ENCODE data around the gene TAS2R43. TPM values are rescaled to one million over a fixed set of nuclear protein-coding genes. Genes with fewer than 3 reads are reported as not detected.
"Not testable (repeated sequence)": the region's sequence is repeated elsewhere in the genome, so short reads cannot be mapped to it uniquely, and the experiment has no call there.

The TAS2R43 gene
- total RNA-seq, 2 donors from 2014 or later = 4.9 to 8.6 TPM

GRCh38 chr12:11130999-11131398 is 38.9 kb upstream of the TAS2R43 start:
- intact Hi-C loops (cut with DNase I) = no loop called here
- TF ChIP-seq, protein P1, sequence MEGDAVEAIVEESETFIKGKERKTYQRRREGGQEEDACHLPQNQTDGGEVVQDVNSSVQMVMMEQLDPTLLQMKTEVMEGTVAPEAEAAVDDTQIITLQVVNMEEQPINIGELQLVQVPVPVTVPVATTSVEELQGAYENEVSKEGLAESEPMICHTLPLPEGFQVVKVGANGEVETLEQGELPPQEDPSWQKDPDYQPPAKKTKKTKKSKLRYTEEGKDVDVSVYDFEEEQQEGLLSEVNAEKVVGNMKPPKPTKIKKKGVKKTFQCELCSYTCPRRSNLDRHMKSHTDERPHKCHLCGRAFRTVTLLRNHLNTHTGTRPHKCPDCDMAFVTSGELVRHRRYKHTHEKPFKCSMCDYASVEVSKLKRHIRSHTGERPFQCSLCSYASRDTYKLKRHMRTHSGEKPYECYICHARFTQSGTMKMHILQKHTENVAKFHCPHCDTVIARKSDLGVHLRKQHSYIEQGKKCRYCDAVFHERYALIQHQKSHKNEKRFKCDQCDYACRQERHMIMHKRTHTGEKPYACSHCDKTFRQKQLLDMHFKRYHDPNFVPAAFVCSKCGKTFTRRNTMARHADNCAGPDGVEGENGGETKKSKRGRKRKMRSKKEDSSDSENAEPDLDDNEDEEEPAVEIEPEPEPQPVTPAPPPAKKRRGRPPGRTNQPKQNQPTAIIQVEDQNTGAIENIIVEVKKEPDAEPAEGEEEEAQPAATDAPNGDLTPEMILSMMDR (IDR thresholded peaks at IDR 0.05) = no peak
- TF ChIP-seq POLR2A (IDR thresholded peaks at IDR 0.05) = no peak
- H3K4me1 ChIP-seq = no peaks in the 10 kb centered on the region
- no peaks in the 10 kb centered on the region for H3K27me3 ChIP-seq
- H3K9me3 ChIP-seq = no peaks in the 10 kb centered on the region
- H3K4me3 ChIP-seq = no peak overlapping the region
- no peak overlapping the region for H3K27ac ChIP-seq
- no peak for ATAC-seq
- no peak for DNase-seq
- 71 to 98% methylated on average over 2 of the region's 2 CpGs for WGBS, 2 donors
- no peaks in the 10 kb centered on the region for H3K36me3 ChIP-seq (replicated peaks in 1 of 2; ENCODE audit: insufficient read depth in 1 of 2, low read depth in 2 of 2)

GRCh38 chr12:11130382-11130781 is 38.3 kb upstream of the TAS2R43 start:
- ATAC-seq (no peak), DNase-seq (no peak)
- H3K4me3 ChIP-seq = no peak overlapping the region
- TF ChIP-seq, protein P1 (IDR thresholded peaks at IDR 0.05) = no peak
- no peak for TF ChIP-seq POLR2A (IDR thresholded peaks at IDR 0.05)
- no peak overlapping the region for H3K27ac ChIP-seq
- WGBS, 2 donors = 95% methylated on average over 3 of the region's 3 CpGs
- H3K9me3 ChIP-seq = no peaks in the 10 kb centered on the region
- H3K4me1 ChIP-seq = no peaks in the 10 kb centered on the region
- H3K36me3 ChIP-seq (replicated peaks in 1 of 2; ENCODE audit: insufficient read depth in 1 of 2, low read depth in 2 of 2) = no peaks in the 10 kb centered on the region
- no peaks in the 10 kb centered on the region for H3K27me3 ChIP-seq
- intact Hi-C loops (cut with DNase I) = no loop called here

DNA sequence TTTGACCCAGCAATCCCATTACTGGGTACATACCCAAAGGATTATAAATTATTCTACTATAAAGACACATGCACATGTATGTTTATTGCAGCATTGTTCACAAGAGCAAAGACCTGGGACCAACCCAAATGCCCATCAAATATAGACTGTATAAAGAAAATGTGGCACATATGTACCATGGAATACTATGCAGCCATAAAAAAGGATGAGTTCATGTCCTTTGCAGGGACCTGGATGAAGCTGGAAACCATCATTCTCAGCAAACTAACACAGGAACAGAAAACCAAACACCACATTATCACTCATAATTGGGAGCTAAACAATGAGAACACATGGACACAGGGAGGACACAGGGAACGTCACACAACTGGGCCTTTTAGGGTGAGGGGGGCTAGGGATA is 22.0 kb upstream of the TAS2R43 start:
- H3K27ac ChIP-seq; H3K27me3 ChIP-seq; intact Hi-C loops (cut with DNase I); DNase-seq; ATAC-seq; H3K4me1 ChIP-seq; H3K36me3 ChIP-seq (replicated peaks in 1 of 2; ENCODE audit: insufficient read depth in 1 of 2, low read depth in 2 of 2); H3K4me3 ChIP-seq; H3K9me3 ChIP-seq: not testable (repeated sequence)
- 95 to 96% methylated on average over 1 of the region's 1 CpG for WGBS, 2 donors

GRCh38 chr12:11111213-11111612 is 19.1 kb upstream of the TAS2R43 start:
- H3K27me3 ChIP-seq; H3K27ac ChIP-seq; H3K4me3 ChIP-seq; H3K36me3 ChIP-seq (replicated peaks in 1 of 2; ENCODE audit: insufficient read depth in 1 of 2, low read depth in 2 of 2); ATAC-seq; DNase-seq; intact Hi-C loops (cut with DNase I); H3K9me3 ChIP-seq; H3K4me1 ChIP-seq: not testable (repeated sequence)
- WGBS, 2 donors = 93 to 96% methylated on average over 1 of the region's 1 CpG

DNA sequence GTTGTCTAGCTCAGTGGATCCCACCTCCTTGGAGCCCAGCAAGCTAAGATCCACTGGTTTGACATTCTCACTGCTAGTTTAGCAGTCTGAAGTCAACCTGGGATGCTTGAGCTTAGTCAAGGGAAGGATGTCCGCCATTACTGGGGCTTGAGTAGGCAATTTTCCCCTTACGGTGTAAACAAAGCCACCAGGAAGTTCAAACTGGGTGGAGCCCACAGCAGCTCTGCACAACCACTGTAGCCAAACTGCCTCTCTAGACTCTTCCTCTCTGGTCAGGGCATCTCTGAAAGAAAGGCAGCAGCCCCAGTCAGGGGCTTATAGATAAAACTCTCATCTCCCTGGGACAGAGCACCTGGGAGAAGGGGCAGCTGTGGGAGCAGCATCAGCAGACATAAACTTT is 16.7 kb upstream of the TAS2R43 start:
- TF ChIP-seq, protein P1 (IDR thresholded peaks at IDR 0.05) = no peak
- no peak for TF ChIP-seq POLR2A (IDR thresholded peaks at IDR 0.05)
- H3K36me3 ChIP-seq (replicated peaks in 1 of 2; ENCODE audit: insufficient read depth in 1 of 2, low read depth in 2 of 2) = peaks cover 0 to 2% of the 10 kb centered on the region in 2 donors
- intact Hi-C loops (cut with DNase I) = no loop called here
- no peak overlapping the region for H3K4me3 ChIP-seq
- 97% methylated on average over 2 of the region's 2 CpGs; no CpG with 5 or more reads in 1 of the 2 donors for WGBS, 2 donors
- H3K9me3 ChIP-seq = no peaks in the 10 kb centered on the region
- DNase-seq = no peak
- H3K4me1 ChIP-seq = no peaks in the 10 kb centered on the region
- H3K27ac ChIP-seq = no peak overlapping the region
- no peaks in the 10 kb centered on the region for H3K27me3 ChIP-seq
- ATAC-seq = no peak

DNA sequence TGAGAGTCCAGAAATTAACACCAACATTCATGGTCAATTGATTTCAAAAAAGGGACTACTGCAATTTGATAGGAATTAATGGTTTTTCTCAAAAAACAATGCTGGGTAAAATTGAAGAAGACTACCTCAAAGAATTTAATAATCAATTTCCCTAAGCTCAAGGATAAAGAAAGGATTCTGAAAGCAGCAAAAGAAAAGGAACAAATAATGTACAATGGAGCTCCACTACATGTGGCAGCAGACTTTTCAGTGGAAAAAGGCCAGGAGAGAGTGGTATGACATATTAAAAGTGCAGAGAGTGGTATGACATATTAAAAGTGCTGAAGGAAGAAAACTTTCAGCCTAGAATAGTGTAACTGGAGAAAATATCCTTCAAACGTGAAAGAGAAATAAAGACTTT is 15.6 kb upstream of the TAS2R43 start:
- DNase-seq = no peak
- intact Hi-C loops (cut with DNase I) = no loop called here
- ATAC-seq = no peak
- peaks cover 0 to 2% of the 10 kb centered on the region in 2 donors for H3K36me3 ChIP-seq (replicated peaks in 1 of 2; ENCODE audit: insufficient read depth in 1 of 2, low read depth in 2 of 2)
- no peak for TF ChIP-seq POLR2A (IDR thresholded peaks at IDR 0.05)
- TF ChIP-seq, protein P1 (IDR thresholded peaks at IDR 0.05) = no peak
- no peaks in the 10 kb centered on the region for H3K4me1 ChIP-seq
- H3K4me3 ChIP-seq = no peak overlapping the region
- 85 to 97% methylated on average over 1 of the region's 1 CpG for WGBS, 2 donors
- no peaks in the 10 kb centered on the region for H3K27me3 ChIP-seq
- H3K27ac ChIP-seq = no peak overlapping the region
- H3K9me3 ChIP-seq = no peaks in the 10 kb centered on the region
